HCT116 (cell line): ENCODE measurements around the gene TAS2R60. TPM values are rescaled to one million over a fixed set of nuclear protein-coding genes. Genes with fewer than 3 reads are reported as not detected.

Source experiments
- ATAC-seq: fragments of 200-7000 bp; cut with Tn5 transposase; 2 replicates; pipeline ENCODE4 v1.9.1; 2020; ENCODE audit warnings: mild to moderate bottlenecking, moderate library complexity
- BruUV-seq: library from RNA; stranded (reverse); fragments of 400-500 nt; replicated peaks from 2 replicates; lab custom pipeline; 2021; lab: Mats Ljungman, UMichigan
- CTCF ChIA-PET: fragments of 300-600 bp; sonication (Branson Sonifier 250); formaldehyde crosslinking; loops from one replicate; lab custom pipeline; 2021; ENCODE audit warnings: antibody characterized with exemption; lab: Charles Lee
- POLR2A ChIA-PET: fragments of 300-600, 350-600 bp; sonication (Branson Sonifier 250); formaldehyde crosslinking; loops from one replicate; lab custom pipeline; 2021; ENCODE audit warnings: antibody characterized with exemption; lab: Charles Lee
- RAD21 ChIA-PET, 2 experiments: fragments of 300-600 bp; sonication (Branson Sonifier 250); formaldehyde crosslinking; loops; one replicate each; lab custom pipeline; 2023; ENCODE audit warnings: low total read pairs in 2 of 2; ENCODE audit not compliant: uncharacterized antibody in 2 of 2, unreplicated experiment in 2 of 2, low non-redundant PET in 1 of 2; lab: Charles Lee
- DNase-seq: peaks from one replicate; pipeline ENCODE4 v3.0.0-alpha.2; 2010; ENCODE audit warnings: low read depth, low spot score
- H2AFZ ChIP-seq: fragments of 200-600 bp; shearing (Covaris generic), sonication (generic); 2 replicates; pipeline ENCODE4 v1.6.1; 2017; ENCODE audit warnings: low read depth, mixed run types, mixed read lengths, antibody characterized with exemption, low read length; ENCODE audit not compliant: poor library complexity, severe bottlenecking
- H3K27ac ChIP-seq: 2 replicates; pipeline ENCODE4 v1.5.1; 2012; ENCODE audit warnings: low read depth, low read length
- H3K27me3 ChIP-seq: fragments of 200-600 bp; sonication (generic); 2 replicates; pipeline ENCODE4 v1.6.1; 2016; ENCODE audit warnings: mixed run types, low read length, mixed read lengths; ENCODE audit not compliant: insufficient read depth
- H3K36me3 ChIP-seq, 2 experiments: fragments of 200-500 bp in 1 of 2; fragments of 200-600 bp in 1 of 2; sonication (Bioruptor generic) in 1 of 2; sonication (generic) in 1 of 2; 2 replicates each; pipeline versions ENCODE4 v1.5.1 to v1.6.1; 2014 to 2016; ENCODE audit warnings: low read length in 2 of 2, inconsistent platforms in 1 of 2, mixed read lengths in 1 of 2, mixed run types in 1 of 2; ENCODE audit not compliant: insufficient read depth in 2 of 2, control insufficient read depth in 1 of 2
- H3K4me1 ChIP-seq, 2 experiments: fragments of 200-600 bp in 1 of 2; sonication (generic) in 1 of 2; 2 replicates each; pipeline versions ENCODE4 v1.5.1 to v1.6.1; 2012 to 2017; ENCODE audit warnings: low read length in 2 of 2, inconsistent platforms in 1 of 2, mild to moderate bottlenecking in 1 of 2, mixed read lengths in 1 of 2, mixed run types in 1 of 2, moderate library complexity in 1 of 2; ENCODE audit not compliant: insufficient read depth in 2 of 2, control insufficient read depth in 1 of 2
- H3K4me2 ChIP-seq: fragments of 200-600 bp; sonication (generic); 2 replicates; pipeline ENCODE4 v1.6.1; 2017; ENCODE audit warnings: mixed run types, low read length, mixed read lengths
- H3K4me3 ChIP-seq, 2 experiments: fragments of 200-600 bp in 1 of 2; sonication (generic) in 1 of 2; replicated peaks in 1 of 2; 2 replicates each; pipeline ENCODE4 v1.5.1; 2011 to 2016; ENCODE audit warnings: low read length in 2 of 2, control low read depth in 1 of 2, low read depth in 1 of 2, mild to moderate bottlenecking in 1 of 2, mixed read lengths in 1 of 2, mixed run types in 1 of 2
- H3K79me2 ChIP-seq: fragments of 200-600 bp; sonication (generic); 2 replicates; pipeline ENCODE4 v1.6.1; 2017; ENCODE audit warnings: mild to moderate bottlenecking, mixed run types, low read length, moderate library complexity, mixed read lengths; ENCODE audit not compliant: insufficient read depth
- H3K9ac ChIP-seq: fragments of 200-600 bp; sonication (generic); 2 replicates; pipeline ENCODE4 v1.6.1; 2016; ENCODE audit warnings: low read length, mixed read lengths
- H3K9me2 ChIP-seq: fragments of 200-600 bp; sonication (generic), shearing (Covaris generic); 2 replicates; pipeline ENCODE4 v1.6.1; 2017; ENCODE audit warnings: mixed run types, mild to moderate bottlenecking, moderate library complexity; ENCODE audit not compliant: insufficient read depth
- H3K9me3 ChIP-seq, 2 experiments: fragments of 200-500 bp in 1 of 2; fragments of 200-600 bp in 1 of 2; sonication (Bioruptor generic) in 1 of 2; sonication (generic) in 1 of 2; 2 replicates each; pipeline ENCODE4 v1.6.1; 2014 to 2017; ENCODE audit warnings: low read length in 2 of 2, mixed read lengths in 2 of 2, inconsistent platforms in 1 of 2, low read depth in 1 of 2, mild to moderate bottlenecking in 1 of 2, mixed run types in 1 of 2, moderate library complexity in 1 of 2; ENCODE audit not compliant: control insufficient read depth in 1 of 2, insufficient read depth in 1 of 2
- H4K20me1 ChIP-seq: fragments of 200-600 bp; sonication (generic), shearing (Covaris generic); 2 replicates; pipeline ENCODE4 v1.6.1; 2017; ENCODE audit warnings: mixed run types, mild to moderate bottlenecking, moderate library complexity; ENCODE audit not compliant: insufficient read depth
- CBX3 ChIP-seq: IDR thresholded peaks from 2 replicates; pipeline ENCODE4 v1.6.1; 2012; ENCODE audit warnings: low read depth
- CEBPB ChIP-seq: IDR thresholded peaks from 2 replicates; pipeline ENCODE4 v1.6.1; 2012; ENCODE audit warnings: low read depth
- EGR1 ChIP-seq: IDR thresholded peaks from 2 replicates; pipeline ENCODE4 v1.6.1; 2012; ENCODE audit warnings: low read depth
- ELF1 ChIP-seq: IDR thresholded peaks from 2 replicates; pipeline ENCODE4 v1.6.1; 2012; ENCODE audit warnings: low read depth, borderline replicate concordance
- EZH2phosphoT487 ChIP-seq: fragments of 200-600 bp; IDR thresholded peaks from 2 replicates; pipeline ENCODE4 v1.6.1; 2018; ENCODE audit warnings: antibody characterized with exemption, borderline replicate concordance
- FOSL1 ChIP-seq: IDR thresholded peaks from 2 replicates; pipeline ENCODE4 v1.6.1; 2012; ENCODE audit warnings: low read depth
- POLR2A ChIP-seq: IDR thresholded peaks from 2 replicates; pipeline ENCODE4 v1.7.0; 2011; ENCODE audit warnings: borderline replicate concordance; ENCODE audit not compliant: insufficient read depth, insufficient read length; ENCODE audit errors: extremely low read depth
- RAD21 ChIP-seq: IDR thresholded peaks from 2 replicates; pipeline ENCODE4 v1.6.1; 2012; ENCODE audit warnings: low read depth, mild to moderate bottlenecking
- SIN3A ChIP-seq: IDR thresholded peaks from 2 replicates; pipeline ENCODE4 v1.6.1; 2012; ENCODE audit warnings: low read depth
- SP1 ChIP-seq: IDR thresholded peaks from 2 replicates; pipeline ENCODE4 v1.6.1; 2012; ENCODE audit warnings: low read depth
- TCF7L2 ChIP-seq: IDR thresholded peaks from 2 replicates; pipeline ENCODE4 v1.7.0; 2011; ENCODE audit warnings: borderline replicate concordance, inconsistent platforms; ENCODE audit not compliant: insufficient read depth, insufficient read length; ENCODE audit errors: extremely low read depth
- ZFX ChIP-seq: fragments of 450-650 bp; IDR thresholded peaks from 2 replicates; pipeline ENCODE4 v1.6.1; 2017
- ZNF274 ChIP-seq: fragments of 200-500 bp; sonication (Bioruptor generic); IDR thresholded peaks from 2 replicates; pipeline ENCODE4 v1.6.1; 2014; ENCODE audit warnings: mild to moderate bottlenecking, low read depth, low read length, inconsistent platforms
- intact Hi-C: fragments of 100-400 bp; cut with micrococcal nuclease; formaldehyde crosslinking; loops from 2 replicates; pipeline ENCODE4 v1.10.0; 2022
- total RNA-seq: library from RNA; stranded (reverse); gene quantifications from one replicate; pipeline ENCODE4 v1.2.1, GENCODE V29; 2021; ENCODE audit not compliant: unreplicated experiment

TAS2R60 gene
- total RNA-seq, 1 experiment from 2014 or later = not detected

- H2AFZ ChIP-seq = no peak overlapping the region
- ChIA-PET RAD21 (no interaction called here), CTCF (no interaction called here), POLR2A (no interaction called here)
- intact Hi-C loops = no loop called here
- no TSS peak for BruUV-seq
- ATAC-seq (no peak), DNase-seq (no peak)
- H3K36me3 ChIP-seq = no peaks in the 10 kb centered on the region
- no peaks in the 10 kb centered on the region for H3K9me2 ChIP-seq
- H3K4me2 ChIP-seq = no peak overlapping the region
- no peaks in the 10 kb centered on the region for H3K27me3 ChIP-seq
- no peaks in the 10 kb centered on the region for H3K9me3 ChIP-seq
- no peak overlapping the region for H3K27ac ChIP-seq
- no peaks in the 10 kb centered on the region for H3K79me2 ChIP-seq
- no peak overlapping the region for H3K4me3 ChIP-seq
- TF ChIP-seq CBX3 = no peak
- no peak for TF ChIP-seq POLR2A
- TF ChIP-seq EZH2phosphoT487 = no peak
- no peak for TF ChIP-seq EGR1
- TF ChIP-seq ZNF274 = no peak
- H3K9ac ChIP-seq = no peak overlapping the region
- no peaks in the 10 kb centered on the region for H4K20me1 ChIP-seq
- no peaks in the 10 kb centered on the region for H3K4me1 ChIP-seq
These were observed 12.7 kb downstream of the TAS2R60 start for GRCh38 chr7:143455942-143456341.

DNA sequence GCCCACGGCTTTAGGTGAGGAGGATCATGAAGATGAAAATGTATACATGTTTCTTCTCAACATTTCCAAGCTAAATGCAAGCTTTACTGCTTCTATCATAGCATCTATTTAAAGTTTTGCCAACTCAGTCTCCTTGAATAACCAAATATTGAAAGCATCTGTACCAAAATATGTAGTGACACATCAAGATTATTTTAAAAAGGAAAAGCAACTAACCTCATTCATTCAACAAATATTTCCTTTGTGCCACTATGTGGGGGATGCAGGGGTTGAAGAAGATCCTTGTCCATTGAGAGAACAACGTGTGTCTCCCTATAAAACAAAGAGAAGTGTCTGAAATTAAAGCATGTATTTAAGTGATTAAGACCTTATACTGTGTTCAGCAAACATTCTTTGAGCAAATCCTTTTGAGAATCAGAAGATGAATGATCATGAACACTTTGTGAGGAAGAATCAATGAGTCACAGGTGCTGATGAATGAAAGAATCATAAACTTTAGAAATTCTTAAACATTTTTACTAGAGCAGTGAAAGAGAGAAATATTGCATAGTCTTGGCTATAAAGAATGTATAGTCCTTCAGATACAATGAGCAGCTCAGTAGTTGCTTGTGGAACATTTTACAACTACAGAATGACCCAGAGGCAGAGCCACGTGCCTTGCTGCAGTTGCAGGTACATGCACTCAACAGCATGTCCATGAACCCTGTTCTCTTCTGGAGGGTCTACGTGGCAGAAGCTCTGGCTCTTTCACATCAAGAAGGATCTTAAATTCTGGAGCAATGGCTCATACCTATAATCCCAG is 13.9 kb downstream of the TAS2R60 start:
- TF ChIP-seq SP1 = no peak
- TF ChIP-seq ELF1 = no peak
- TF ChIP-seq FOSL1 = no peak
- no peak for TF ChIP-seq CBX3
- TF ChIP-seq SIN3A = no peak
- TF ChIP-seq POLR2A = no peak
- TF ChIP-seq TCF7L2 = no peak
- TF ChIP-seq ZFX = no peak
- no peak for TF ChIP-seq RAD21
- TF ChIP-seq CEBPB = no peak

More for the DNA sequence above, 13.9 kb downstream of the TAS2R60 start:
- Histone ChIP-seq H3K9me2 (no peaks in the 10 kb centered on the region), H2AFZ (no peak overlapping the region), H3K36me3 (no peaks in the 10 kb centered on the region), H3K4me1 (no peaks in the 10 kb centered on the region), H4K20me1 (no peaks in the 10 kb centered on the region), H3K27ac (no peak overlapping the region), H3K9me3 (no peaks in the 10 kb centered on the region), H3K79me2 (no peaks in the 10 kb centered on the region), H3K4me2 (no peak overlapping the region), H3K27me3 (no peaks in the 10 kb centered on the region), H3K9ac (no peak overlapping the region), H3K4me3 (no peak overlapping the region)
- intact Hi-C loops = no loop called here
- ChIA-PET CTCF (no interaction called here), RAD21 (no interaction called here), POLR2A (no interaction called here)
- DNase-seq (no peak), ATAC-seq (no peak)
- BruUV-seq = no TSS peak
